DND-41 (cell line): Measurements from ENCODE around the gene HOXA5.

Experiments used
- ATAC-seq: fragments of 200-7000 bp; cut with Tn5 transposase; 3 replicates; pipeline ENCODE4 v1.9.1; 2021; ENCODE audit warnings: low read depth; ENCODE audit not compliant: insufficient read depth
- DNase-seq: peaks from one replicate; pipeline ENCODE4 v3.0.0-alpha.2; 2020
- H2AFZ ChIP-seq: 2 replicates; pipeline ENCODE4 v1.6.0; 2012; ENCODE audit warnings: low read depth, low read length
- H3K27ac ChIP-seq: 2 replicates; pipeline ENCODE4 v1.5.1; 2012; ENCODE audit warnings: low read length, inconsistent platforms
- H3K27me3 ChIP-seq: fragments of 200-600 bp; sonication (generic); 2 replicates; pipeline ENCODE4 v1.6.0; 2012; ENCODE audit warnings: low read length, mild to moderate bottlenecking, inconsistent platforms; ENCODE audit not compliant: insufficient read depth, poor library complexity
- H3K36me3 ChIP-seq: 2 replicates; pipeline ENCODE4 v1.5.1; 2012; ENCODE audit warnings: low read length, inconsistent platforms; ENCODE audit not compliant: insufficient read depth
- H3K4me1 ChIP-seq: 2 replicates; pipeline ENCODE4 v1.5.1; 2012; ENCODE audit warnings: mild to moderate bottlenecking, low read length; ENCODE audit not compliant: insufficient read depth
- H3K4me2 ChIP-seq: 2 replicates; pipeline ENCODE4 v1.6.0; 2012; ENCODE audit warnings: mild to moderate bottlenecking, moderate library complexity, low read length, inconsistent platforms; ENCODE audit not compliant: insufficient read depth
- H3K4me3 ChIP-seq, 2 experiments: fragments of 200-600 bp in 1 of 2; shearing (Covaris generic) in 1 of 2; 2 replicates each; pipeline ENCODE4 v1.5.1; 2012 to 2016; ENCODE audit warnings: inconsistent platforms in 2 of 2, low read length in 2 of 2, mild to moderate bottlenecking in 2 of 2, low read depth in 1 of 2, moderate library complexity in 1 of 2
- H3K79me2 ChIP-seq: 2 replicates; pipeline ENCODE4 v1.6.0; 2012; ENCODE audit warnings: low read length, inconsistent platforms; ENCODE audit not compliant: insufficient read depth
- H3K9ac ChIP-seq: 2 replicates; pipeline ENCODE4 v1.6.0; 2012; ENCODE audit warnings: low read depth, mild to moderate bottlenecking, inconsistent platforms, low read length, moderate library complexity
- H3K9me3 ChIP-seq: 2 replicates; pipeline ENCODE4 v1.5.1; 2012; ENCODE audit warnings: low read length, moderate library complexity, mild to moderate bottlenecking, inconsistent platforms; ENCODE audit not compliant: insufficient read depth, severe bottlenecking
- H4K20me1 ChIP-seq: 2 replicates; pipeline ENCODE4 v1.6.0; 2012; ENCODE audit warnings: low read length; ENCODE audit not compliant: insufficient read depth
- EZH2 ChIP-seq: IDR thresholded peaks from 3 replicates; pipeline ENCODE4 v1.6.1; 2012; ENCODE audit warnings: borderline replicate concordance, low read depth, mild to moderate bottlenecking, moderate library complexity, low read length, inconsistent platforms; ENCODE audit not compliant: severe bottlenecking
- TF ChIP-seq, protein P1 (sequence below): IDR thresholded peaks from 2 replicates; pipeline ENCODE4 v1.5.1; 2012; ENCODE audit warnings: borderline replicate concordance, low read length, moderate library complexity, mild to moderate bottlenecking; ENCODE audit not compliant: poor library complexity, severe bottlenecking; ENCODE audit errors: extremely low read depth

Gene HOXA5

DNA sequence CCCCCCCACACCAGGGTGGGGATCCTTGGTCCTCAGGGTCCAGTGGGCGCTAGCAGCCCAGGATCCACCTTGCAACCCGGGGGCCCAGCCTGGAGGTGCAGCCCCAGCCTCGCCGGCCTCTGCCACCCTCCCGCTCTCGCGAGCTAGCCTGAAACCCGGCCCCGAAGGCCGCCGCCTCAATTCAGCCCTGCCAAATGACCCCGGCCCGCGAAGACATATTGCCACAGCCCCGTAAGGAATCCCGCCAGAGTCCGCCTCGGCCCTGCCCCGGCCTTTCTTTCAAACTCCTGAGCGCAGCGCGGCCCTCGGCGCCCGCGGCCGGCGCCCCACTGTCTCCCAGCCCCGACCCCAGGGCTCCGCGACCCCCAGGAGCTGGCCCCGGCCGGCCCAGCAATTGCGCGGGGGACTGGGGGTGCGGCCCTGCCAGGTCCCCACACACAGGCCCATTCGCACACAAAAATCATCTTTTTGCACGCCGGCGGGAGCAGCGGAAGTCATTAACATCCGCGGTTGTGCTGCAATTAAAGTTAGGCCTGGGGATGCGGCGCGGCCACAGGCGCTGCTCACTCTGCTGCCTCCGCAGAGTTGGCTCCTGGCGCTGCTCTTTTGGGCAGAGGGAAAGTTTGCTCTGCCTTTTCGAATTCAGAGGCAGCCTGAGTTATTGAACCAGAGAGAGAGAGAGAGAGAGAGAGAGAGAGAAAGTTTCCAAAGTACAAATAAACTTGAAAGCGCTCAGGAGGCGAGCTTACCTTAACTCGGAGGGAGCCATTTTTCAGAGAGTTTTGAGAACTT lies 4.0 kb downstream of the HOXA5 start:
- no peak overlapping the region for H2AFZ ChIP-seq
- peaks cover 5% of the 10 kb centered on the region for H3K27me3 ChIP-seq
- H3K27ac ChIP-seq: no peak overlapping the region
- no peak for TF ChIP-seq EZH2
- TF ChIP-seq, protein P1, sequence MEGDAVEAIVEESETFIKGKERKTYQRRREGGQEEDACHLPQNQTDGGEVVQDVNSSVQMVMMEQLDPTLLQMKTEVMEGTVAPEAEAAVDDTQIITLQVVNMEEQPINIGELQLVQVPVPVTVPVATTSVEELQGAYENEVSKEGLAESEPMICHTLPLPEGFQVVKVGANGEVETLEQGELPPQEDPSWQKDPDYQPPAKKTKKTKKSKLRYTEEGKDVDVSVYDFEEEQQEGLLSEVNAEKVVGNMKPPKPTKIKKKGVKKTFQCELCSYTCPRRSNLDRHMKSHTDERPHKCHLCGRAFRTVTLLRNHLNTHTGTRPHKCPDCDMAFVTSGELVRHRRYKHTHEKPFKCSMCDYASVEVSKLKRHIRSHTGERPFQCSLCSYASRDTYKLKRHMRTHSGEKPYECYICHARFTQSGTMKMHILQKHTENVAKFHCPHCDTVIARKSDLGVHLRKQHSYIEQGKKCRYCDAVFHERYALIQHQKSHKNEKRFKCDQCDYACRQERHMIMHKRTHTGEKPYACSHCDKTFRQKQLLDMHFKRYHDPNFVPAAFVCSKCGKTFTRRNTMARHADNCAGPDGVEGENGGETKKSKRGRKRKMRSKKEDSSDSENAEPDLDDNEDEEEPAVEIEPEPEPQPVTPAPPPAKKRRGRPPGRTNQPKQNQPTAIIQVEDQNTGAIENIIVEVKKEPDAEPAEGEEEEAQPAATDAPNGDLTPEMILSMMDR: no peak
- ATAC-seq: no peak; the same call in 2 of the 3 replicates
- H4K20me1 ChIP-seq: no peaks in the 10 kb centered on the region
- H3K9me3 ChIP-seq: no peaks in the 10 kb centered on the region
- no peak overlapping the region for H3K9ac ChIP-seq
- peaks cover 3% of the 10 kb centered on the region for H3K36me3 ChIP-seq
- H3K4me1 ChIP-seq: no peaks in the 10 kb centered on the region
- H3K79me2 ChIP-seq: no peaks in the 10 kb centered on the region
- DNase-seq: no peak
- H3K4me3 ChIP-seq: no peak overlapping the region
- no peak overlapping the region for H3K4me2 ChIP-seq

DNA sequence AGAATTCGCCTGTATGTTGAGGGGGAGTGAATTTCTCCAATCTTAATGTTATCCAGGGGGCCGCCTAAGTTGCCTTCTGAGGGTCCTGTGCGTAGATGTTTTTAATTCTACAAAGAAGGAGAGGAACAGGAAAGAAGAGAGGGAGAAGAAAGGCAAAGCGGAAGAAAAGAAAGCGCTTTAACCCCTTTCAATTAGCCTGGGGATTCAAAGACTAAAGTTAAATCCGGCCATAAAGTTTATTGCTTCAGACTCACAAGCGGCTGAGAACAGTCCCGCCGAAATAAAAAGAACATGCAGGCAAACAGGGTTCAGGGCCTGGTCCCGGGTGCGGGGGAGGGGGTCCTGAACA lies 4.5 kb downstream of the HOXA5 start:
- Histone ChIP-seq H3K4me2 (no peak overlapping the region), H3K4me3 (no peak overlapping the region), H3K79me2 (no peaks in the 10 kb centered on the region), H4K20me1 (no peaks in the 10 kb centered on the region), H3K36me3 (peaks cover 3% of the 10 kb centered on the region; the same call in 1 of the 2 replicates), H3K27me3 (peaks cover 5% of the 10 kb centered on the region), H3K9me3 (no peaks in the 10 kb centered on the region), H3K27ac (no peak overlapping the region), H3K9ac (no peak overlapping the region), H2AFZ (no peak overlapping the region), H3K4me1 (no peaks in the 10 kb centered on the region)
- TF ChIP-seq, protein P1: no peak
- TF ChIP-seq EZH2: no peak
- DNase-seq (no peak), ATAC-seq (no peak)

DNA sequence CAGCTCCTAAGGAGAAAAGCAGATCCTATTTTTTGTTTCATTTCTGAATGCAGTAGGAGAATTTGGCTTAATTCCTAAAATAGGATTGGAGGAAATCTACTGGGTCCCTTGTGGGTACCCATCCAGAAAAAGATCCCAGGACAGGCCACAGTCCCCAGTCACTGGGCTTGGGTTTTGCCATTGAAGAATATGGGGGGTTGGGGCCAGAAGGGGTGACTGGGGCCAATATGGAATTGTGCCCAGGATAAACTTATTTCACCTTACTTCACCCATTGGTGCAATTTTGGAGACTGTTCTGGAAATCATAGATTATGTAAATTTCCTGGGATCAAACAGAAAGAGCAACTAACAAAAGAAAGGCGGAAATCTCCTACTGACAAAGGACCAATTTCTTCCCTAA lies 5.0 kb downstream of the HOXA5 start:
- H2AFZ ChIP-seq: no peak overlapping the region
- no peaks in the 10 kb centered on the region for H4K20me1 ChIP-seq
- no peaks in the 10 kb centered on the region for H3K9me3 ChIP-seq
- H3K79me2 ChIP-seq: no peaks in the 10 kb centered on the region
- no peak for ATAC-seq
- no peak overlapping the region for H3K4me3 ChIP-seq
- H3K4me1 ChIP-seq: no peaks in the 10 kb centered on the region
- H3K9ac ChIP-seq: no peak overlapping the region
- DNase-seq: no peak
- TF ChIP-seq, protein P1: no peak
- no peak for TF ChIP-seq EZH2
- peaks cover 3% of the 10 kb centered on the region; the same call in 1 of the 2 replicates for H3K36me3 ChIP-seq
- no peak overlapping the region for H3K27ac ChIP-seq
- no peak overlapping the region for H3K4me2 ChIP-seq
- peaks cover 5% of the 10 kb centered on the region for H3K27me3 ChIP-seq
